ENCODE results near the gene MOB3B.

GRCh38 chr9:27560457-27560856 is 30.8 kb upstream of the MOB3B start:
- no peak for TF ChIP-seq CTCF (IDR thresholded peaks at IDR 0.05; ENCODE audit: low read depth, low read length, poor library complexity, severe bottlenecking)
- TF ChIP-seq EZH2phosphoT487 (IDR thresholded peaks at IDR 0.05; ENCODE audit: borderline replicate concordance, low read length) = no peak
